ENCODE data around the gene C7orf25. TPM values are rescaled to one million over a fixed set of nuclear protein-coding genes. Genes with fewer than 3 reads are reported as not detected.

Gene C7orf25
- total RNA-seq, 1 donor = 5.2 TPM

GRCh38 chr7:42939457-42940240 lies 27.8 kb upstream of the C7orf25 start:
- TF ChIP-seq CTCF (IDR thresholded peaks at IDR 0.05; ENCODE audit: insufficient read depth, low read depth, low read length) = no peak

GRCh38 chr7:42935861-42936260 lies 24.0 kb upstream of the C7orf25 start:
- no peak for TF ChIP-seq CTCF (IDR thresholded peaks at IDR 0.05; ENCODE audit: insufficient read depth, low read depth, low read length)
- H3K4me3 ChIP-seq (ENCODE audit: low read depth, low read length) = no peak overlapping the region
- no peak for DNase-seq (ENCODE audit: low read depth)

More at GRCh38 chr7:42939457-42940240, 27.8 kb upstream of the C7orf25 start:
- DNase-seq (ENCODE audit: low read depth) = no peak
- no peak overlapping the region for H3K4me3 ChIP-seq (ENCODE audit: low read depth, low read length)

GRCh38 chr7:42934291-42934690 lies 22.4 kb upstream of the C7orf25 start:
- DNase-seq (ENCODE audit: low read depth) = no peak
- no peak for TF ChIP-seq CTCF (IDR thresholded peaks at IDR 0.05; ENCODE audit: insufficient read depth, low read depth, low read length)
- H3K4me3 ChIP-seq (ENCODE audit: low read depth, low read length) = no peak overlapping the region

- TF ChIP-seq CTCF (IDR thresholded peaks at IDR 0.05; ENCODE audit: insufficient read depth, low read depth, low read length) = no peak
- H3K4me3 ChIP-seq (ENCODE audit: low read depth, low read length) = peak overlapping the region; percentile 91
- DNase-seq (ENCODE audit: low read depth) = peak; percentile 37
Measured at GRCh38 chr7:42932811-42933591, 21.1 kb upstream of the C7orf25 start.

- DNase-seq (ENCODE audit: low read depth) = peak; percentile 97
- no peak for TF ChIP-seq CTCF (IDR thresholded peaks at IDR 0.05; ENCODE audit: insufficient read depth, low read depth, low read length)
- peak within 1 kb of the TSS; percentile 91 for H3K4me3 ChIP-seq (ENCODE audit: low read depth, low read length)
Measured at GRCh38 chr7:42931834-42932651, 20.2 kb upstream of the C7orf25 start, which contains the start of the genes MRPL32 and PSMA2. MRPL32 (plus strand) TSS chr7:42932376; CDS start chr7:42932387, 11 bp downstream. PSMA2 (minus strand) TSS chr7:42932174; CDS start chr7:42932158, 16 bp downstream.

GRCh38 chr7:42931447-42931833 lies 19.6 kb upstream of the C7orf25 start:
- DNase-seq (ENCODE audit: low read depth) = peak; percentile 51
- peak overlapping the region; percentile 91 for H3K4me3 ChIP-seq (ENCODE audit: low read depth, low read length)
- no peak for TF ChIP-seq CTCF (IDR thresholded peaks at IDR 0.05; ENCODE audit: insufficient read depth, low read depth, low read length)

Measured in fibroblast of villous mesenchyme (primary cell).